Lung microvascular endothelial cell (primary cell): ENCODE results near the gene RIMBP2. TPM values are rescaled to one million over a fixed set of nuclear protein-coding genes. Genes with fewer than 3 reads are reported as not detected.

Experiments
- DNase-seq, 2 donors: peaks; one replicate each; pipeline versions ENCODE4 v3.0.0 to v3.0.0-alpha.2; 2010; ENCODE audit warnings: low read depth in 2 of 2
- total RNA-seq: library from RNA; depleted of rRNA; stranded (reverse); fragments of >200 nt; gene quantifications from 2 replicates; pipeline ENCODE4 v1.2.1, GENCODE V29; 2014

The RIMBP2 gene
- total RNA-seq, 1 donor from 2014 or later: not detected

DNA sequence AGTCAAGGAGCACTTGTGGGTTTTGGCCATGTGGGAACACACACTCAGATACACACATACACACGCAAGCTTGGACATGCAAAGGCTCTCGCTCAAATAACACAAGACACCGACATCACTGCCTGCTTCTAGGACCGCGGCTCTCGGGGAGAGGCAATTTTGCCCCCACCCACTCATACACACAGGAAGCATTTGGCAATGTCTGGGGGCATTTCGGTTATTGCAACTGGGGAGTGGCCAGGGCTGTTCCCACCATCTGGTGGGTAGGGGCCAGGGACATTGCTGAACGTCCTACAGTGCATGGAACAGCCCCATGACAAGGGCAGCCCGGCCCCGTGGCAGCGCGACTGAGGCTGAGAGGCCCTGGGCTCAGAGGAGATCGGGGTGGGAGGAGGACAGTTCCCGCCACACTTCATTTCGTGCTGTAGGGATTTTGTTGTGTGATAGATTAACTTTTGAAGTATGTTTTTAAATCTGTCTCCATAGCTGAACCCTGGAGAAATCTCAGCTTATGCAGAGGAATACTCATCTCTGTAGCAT, 35.6 kb downstream of the RIMBP2 start:
- DNase-seq: no peak

DNA sequence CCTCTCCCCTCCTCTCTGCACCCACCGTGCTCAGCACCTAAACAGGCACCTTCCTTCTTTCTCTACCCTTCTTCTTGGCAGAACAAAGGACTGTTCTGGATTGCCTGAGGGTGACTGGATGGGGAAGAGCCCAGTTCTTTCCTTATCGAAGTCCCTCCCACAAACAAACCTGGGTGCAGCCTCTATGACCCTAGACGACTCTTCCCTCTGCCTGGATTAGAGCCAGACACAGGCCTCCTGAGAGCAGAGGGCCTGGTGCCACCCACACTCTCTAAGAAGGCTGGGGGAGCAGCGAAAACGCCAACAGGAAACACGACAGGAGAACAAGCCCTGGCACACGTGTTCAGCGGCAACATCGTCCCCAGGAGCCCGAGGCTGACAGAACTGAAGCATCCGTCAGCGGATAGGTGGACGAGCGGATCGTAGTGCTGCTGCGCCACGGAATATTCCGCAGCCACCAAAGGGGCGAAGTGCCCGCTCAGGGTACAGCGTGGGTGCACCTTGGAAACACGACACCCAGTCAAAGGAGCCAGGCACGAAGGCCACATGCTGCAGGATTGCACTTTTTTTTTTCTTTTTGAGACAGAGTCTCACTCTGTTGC, 38.0 kb downstream of the RIMBP2 start:
- no peak for DNase-seq

DNA sequence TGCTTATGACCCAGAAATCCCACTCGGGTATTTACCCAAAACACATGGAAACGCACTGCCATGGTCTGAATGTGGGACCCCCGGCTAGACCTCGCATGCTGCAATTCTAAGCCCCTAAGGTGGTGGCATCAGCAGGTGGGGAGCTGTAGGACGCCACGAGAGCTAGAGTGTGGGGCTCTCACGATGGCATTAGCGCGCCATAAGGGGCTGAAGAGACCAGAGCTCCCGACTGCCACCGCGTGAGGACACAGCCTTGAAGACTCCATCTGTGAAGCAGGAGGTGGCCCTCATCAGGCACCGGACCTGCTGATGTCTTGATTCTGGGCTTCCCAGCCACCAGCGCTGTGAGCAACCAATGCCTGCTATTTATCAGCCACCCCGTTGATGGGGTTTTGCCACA, 40.3 kb downstream of the RIMBP2 start:
- DNase-seq: no peak

DNA sequence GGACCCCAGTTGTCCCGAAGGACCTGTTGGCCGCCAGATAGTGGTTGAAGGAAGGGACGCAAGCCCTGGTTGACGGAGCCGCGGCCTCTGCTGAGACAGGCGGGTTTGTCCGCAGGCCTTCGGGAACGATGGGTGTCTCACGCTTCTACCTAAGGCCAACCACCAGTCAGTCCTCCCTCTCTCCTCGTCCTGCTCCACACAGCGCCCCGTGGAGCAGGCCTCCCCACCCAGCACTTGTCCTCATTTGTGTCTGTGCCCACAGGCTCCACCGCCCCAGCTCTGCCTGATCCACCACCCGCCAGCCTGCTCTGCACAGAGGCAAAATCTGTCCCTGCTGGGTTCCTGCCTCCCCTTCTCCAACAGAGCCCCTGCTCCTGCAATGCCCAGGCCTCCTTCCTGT, 41.0 kb downstream of the RIMBP2 start:
- no peak for DNase-seq

DNA sequence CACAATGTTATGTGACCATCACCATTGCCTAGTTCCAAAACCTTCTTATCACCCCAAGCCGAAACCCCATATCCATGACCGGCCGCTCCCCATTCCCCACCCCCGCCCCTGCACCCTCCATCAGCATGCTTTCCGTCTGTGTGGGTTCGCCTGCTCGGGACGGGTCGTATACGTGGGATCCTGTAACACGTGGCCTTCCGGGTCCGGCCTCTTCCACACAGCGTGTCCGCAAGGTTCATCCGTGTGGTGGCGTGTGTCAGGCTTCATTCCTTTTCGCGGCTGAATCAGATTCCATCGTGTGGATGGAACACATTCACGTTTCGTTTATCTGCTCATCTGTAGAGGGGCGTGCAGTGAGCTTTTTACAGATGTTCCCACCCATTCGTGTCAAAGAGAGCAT, 41.4 kb downstream of the RIMBP2 start:
- DNase-seq: no peak

DNA sequence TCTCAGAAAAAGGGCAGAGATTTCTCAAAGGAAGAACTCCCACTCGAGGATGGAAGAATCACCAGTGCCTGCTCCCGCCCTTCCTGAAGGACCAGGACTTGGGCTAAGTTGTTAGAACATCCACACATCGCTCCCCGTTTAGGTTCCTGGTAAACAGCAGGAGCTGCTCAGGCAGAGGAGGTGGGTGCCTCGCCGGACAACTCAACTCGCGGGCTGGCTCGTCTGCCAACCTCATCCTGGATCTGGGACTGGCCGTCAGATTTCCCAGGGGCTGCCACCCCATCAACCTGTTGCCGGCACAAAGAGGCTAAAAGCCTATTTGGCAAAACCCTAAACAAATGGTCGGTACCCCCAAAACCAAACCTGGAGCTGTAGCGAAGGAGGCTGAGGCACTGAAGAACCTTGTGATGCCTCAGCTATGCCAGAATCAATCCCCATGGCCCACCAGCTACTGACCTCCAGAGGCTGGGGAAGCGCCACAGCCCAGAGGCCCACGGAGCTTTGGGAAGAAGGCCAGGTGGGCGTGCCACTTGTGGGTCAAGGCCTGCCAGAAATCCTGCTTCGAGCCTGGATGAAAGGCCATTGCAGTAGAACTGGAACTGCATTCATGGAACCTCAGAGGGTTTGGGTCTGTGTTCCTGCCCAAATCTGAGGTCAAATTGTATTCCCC, 42.9 kb downstream of the RIMBP2 start:
- DNase-seq: no peak

DNA sequence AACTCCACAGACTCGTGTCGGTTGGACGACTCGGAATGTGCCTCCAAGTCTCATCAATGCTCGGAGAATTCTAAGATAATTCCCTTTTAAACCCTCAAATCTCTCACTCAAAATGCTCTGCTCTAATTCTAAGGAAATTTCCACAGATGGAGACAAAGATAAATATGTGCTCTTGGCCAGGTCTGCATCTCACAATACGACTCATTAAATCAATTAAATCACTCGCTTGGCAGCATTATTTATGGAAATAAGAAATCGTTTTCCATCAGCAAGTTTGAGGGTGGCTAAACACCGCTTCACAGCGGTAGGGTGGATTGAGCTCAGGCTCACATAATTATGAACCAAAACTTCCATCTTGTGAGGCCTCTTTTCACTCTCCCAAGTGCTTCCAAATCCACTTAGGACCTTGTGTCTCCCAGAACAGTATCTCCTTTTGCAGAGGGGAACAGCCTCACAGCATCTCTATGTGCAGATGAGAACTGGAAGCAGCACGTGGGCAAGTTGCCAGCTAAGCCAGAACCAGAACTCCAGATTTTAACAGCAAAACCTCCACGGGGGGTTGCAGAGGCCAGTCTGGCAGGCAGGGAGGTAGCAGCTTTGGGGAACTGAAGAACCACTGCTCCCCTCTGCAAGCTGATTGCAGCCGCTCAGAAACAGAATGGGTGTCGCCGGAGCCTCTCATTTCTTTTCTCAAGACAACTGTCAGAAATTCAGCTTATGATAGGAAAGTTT, 43.8 kb downstream of the RIMBP2 start:
- no peak for DNase-seq

DNA sequence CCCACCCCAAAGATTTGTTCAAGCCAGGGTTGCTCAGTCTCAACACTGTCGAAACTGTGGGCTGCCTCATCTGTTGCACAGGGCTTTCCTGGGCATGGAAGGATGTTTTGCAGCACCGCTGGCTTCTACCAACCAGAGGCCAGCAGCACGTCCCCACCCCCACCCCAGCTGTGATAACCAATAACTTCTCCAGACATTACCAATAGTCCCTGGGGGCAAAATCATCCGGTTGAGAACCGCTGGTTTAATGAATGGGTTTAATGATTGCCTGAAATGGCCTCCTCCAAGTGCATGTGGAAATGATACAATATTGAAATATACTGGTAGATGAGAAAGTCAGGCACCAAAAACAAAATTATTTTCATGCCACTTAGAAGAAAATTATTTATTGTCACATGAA, 44.5 kb downstream of the RIMBP2 start:
- DNase-seq: no peak

DNA sequence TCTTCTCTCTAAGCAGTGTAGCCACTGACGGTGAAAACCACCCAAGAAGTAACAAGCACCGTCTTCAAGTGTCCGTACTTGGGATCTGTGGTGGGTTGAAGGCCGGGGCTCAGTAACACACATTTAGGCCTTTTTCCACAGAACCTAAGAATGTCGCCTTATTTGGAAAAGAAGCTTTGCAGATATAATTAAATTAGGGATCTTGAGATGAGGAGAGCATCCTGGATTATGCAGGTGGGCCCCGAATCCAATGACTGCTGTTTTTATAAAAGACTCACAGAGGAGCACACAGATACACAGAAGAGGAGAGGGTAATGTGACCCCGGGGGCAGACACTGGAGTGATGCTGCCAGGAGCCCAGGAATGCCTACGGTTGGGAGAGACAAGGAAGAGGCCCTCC, 46.3 kb downstream of the RIMBP2 start:
- no peak for DNase-seq

DNA sequence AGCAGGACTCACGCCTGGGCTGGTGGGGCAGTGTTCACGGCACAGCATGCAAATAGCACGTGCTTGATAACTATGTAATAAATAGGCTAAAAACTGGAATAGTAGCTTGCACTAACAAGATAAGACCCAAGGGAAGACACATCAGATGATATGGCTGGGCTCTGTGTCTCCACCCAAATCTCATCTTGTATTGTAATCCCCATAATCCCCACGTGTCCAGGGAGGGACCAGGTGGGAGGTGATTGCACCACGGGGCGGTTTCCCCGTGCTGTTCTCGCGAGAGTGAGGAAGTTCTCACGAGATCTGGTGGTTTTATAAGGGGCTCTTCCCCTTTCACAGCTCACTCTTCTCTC, 46.9 kb downstream of the RIMBP2 start:
- no peak for DNase-seq

DNA sequence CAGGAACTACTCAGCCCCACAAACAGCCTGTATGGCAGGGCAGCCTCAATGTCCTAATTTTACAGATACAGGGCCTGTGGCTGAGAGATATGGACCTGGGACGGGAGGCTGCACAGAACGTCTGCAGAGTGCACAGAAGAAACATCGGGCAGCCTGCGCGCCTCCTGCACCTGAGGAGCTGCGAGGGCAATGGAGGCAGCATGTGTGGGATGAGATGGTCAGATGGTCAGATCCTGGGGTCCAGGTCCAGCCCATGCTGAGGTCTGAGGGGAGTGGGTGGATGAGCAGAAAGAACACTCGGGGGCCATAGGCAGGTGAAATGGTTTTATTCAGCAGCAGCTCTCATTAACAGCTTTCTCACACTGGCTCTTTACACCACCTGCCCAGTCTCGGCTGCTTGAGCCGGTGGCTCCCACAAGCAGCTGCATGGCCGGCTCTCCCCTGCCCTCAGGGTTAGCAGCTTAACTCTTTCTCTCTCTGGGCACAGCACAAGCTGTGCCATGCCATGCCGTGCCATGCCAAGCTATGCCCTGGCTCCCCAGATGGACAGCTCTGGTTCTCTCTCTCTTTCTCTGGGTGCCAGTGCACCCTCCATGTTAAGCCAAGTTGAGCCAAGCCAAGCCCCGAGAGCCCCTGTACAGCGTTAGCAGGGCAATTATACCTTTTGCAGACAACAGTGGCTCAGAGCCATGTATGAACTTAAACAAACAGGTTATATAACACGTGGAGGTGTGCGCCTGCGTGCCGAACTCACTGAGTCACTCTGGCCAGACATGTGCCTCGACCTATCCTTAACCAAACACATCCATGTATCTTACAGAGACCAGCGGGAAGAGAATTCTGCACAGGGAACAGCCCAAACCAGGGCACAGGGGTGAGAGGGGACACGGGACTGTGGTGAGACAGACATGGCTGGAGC, 47.6 kb downstream of the RIMBP2 start:
- DNase-seq: no peak

DNA sequence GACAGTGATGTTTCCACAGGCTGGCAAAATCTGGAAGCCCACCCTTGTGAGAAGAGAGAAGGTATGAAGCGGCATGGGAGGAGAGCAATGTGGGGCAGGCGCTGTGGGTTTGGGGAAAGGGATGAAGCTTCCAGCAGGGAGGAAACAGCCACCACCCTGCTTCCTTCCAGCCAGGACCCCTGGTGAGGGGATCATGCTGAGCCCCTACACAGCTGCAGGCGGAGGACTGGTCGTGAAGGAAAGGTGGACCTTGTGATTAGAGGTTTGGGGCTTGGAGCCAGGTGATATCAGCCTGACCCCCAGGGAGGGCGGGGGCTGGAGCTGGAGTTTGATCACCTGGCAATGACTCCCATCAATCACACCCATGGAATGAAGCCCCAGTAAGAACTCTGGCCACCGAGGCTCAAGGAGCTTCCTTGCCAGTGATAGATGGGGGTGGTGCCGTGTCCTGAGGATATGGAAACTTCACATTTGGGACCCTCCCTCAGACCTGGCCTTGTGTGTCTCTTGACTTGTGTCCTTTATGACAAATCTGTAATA, 48.6 kb downstream of the RIMBP2 start:
- no peak for DNase-seq

DNA sequence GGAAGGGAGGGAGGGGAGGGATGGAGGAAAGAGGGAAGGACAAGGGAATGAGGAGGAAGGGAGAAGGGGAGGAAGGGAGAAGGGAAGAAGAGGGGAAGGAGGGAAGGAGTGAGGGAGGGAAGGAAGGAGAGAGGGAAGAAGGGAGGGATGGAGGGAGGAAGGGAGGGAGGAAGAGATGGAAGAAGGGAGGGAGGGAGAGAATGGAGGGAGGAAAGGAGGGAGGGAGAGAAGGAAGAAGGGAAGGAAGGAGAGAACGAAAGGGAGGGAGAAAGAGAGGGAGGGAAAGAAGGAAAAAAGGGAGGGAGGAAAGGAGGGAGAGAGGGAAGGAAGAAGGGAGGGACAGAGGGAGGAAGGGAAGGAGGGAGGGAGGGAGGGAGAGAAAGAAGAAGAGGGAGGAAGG, 49.5 kb downstream of the RIMBP2 start:
- DNase-seq: no peak

DNA sequence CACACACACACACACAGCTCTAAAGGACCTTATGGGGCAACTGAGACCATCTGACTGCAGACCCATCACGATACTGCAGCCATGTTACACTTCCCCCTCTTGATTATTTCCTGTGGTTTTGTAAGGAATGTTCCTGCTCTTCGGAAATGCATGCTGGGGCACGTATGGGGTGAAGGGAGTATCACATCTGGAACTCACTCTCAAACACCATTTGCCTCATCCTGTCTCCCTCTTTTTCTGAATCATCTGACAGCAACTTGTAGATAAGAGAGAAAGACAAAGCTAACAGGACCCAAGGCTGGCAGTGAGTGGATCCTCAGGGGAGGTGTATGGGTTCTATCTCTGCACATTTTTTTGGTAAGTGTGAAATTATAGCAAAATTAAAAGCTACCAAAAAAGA, 50.3 kb downstream of the RIMBP2 start:
- DNase-seq: no peak

DNA sequence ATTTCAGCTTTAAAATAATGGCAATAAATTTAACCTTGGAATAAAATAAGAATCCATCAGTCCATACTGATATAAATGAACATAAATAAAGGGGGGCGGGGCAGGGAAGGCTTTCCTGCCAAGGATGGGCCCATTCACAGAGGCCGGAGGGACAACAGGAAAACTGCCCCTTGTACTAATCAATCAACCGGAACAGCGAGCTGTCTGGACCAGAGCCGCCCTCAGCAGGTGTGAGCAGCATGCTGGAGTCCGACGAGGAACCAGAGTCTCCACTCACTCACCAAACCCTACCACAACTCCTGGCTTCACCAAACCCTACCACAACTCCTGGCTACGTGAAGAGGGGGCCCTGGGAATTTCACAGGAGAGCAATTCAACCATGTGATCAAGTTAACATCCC, 51.3 kb downstream of the RIMBP2 start:
- DNase-seq: no peak

DNA sequence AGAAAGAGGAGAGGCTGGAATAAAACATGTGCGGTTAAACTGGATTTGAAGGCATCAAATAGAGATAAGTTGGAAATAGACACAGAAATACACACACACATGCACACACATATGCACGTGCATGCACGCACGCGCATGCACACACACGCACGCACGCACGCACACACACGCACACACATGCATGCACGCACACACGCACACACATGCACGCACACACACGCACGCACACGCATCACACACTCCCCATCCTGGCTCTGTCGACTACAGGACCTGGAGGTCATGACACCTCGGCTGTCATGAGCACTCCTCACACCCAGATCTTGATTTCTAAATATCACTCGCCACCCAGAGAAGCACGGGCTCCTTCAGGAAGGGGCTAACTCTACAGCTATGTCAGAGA, 51.8 kb downstream of the RIMBP2 start:
- no peak for DNase-seq

DNA sequence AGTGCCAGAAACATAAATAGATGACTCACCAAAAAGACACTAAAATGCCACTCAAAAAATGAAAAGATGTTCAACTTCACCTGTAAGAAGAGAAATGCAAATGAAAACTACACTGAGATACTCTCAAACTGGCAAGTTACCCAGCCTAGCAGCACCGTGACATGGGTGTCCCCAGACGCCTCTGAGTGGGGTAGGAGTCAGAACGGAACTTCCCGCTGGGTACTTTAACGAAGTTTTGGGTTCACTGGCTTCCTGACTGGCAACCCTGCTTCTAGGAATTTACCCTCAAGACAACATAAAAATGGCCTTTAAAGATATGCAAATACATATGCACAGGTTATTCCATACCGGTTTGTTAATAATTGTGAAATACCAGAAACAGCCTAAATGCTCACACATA, 52.6 kb downstream of the RIMBP2 start:
- DNase-seq: no peak

DNA sequence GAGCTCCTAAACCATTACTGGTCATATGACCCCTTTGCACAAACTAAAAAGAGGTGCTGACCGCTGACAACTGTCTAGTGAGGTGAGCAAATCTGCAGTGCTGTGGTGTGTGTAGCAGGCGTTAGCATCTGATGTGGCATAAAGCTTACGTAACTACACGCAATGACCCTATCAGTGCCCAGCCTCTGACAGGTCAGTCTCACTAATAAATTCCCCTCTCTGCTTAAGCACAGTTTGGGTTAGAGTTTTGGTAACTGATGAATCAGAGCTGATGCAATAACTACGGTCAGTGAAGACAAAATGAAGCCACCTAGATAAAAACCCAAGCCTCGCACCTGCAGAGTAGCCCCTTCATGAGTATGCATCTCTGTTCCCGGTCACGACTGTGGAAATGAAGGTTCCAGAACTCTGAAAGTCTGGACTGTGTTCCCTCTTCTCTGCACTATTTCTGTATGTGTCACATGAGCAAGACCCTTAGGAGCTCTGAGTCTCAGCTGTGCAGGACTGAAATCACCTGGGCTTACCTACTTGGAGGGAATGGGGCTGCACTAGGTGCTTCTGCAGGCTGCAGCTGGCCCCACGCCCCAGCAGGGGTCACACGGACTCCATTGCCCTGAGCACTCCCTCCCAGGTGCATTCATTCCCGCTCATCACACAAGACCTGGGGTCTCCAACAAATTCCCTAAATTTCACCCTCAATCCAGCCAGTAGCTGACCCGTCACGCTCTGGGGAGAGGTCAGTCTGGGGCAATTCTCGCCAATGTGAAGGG, 54.4 kb downstream of the RIMBP2 start:
- no peak for DNase-seq

DNA sequence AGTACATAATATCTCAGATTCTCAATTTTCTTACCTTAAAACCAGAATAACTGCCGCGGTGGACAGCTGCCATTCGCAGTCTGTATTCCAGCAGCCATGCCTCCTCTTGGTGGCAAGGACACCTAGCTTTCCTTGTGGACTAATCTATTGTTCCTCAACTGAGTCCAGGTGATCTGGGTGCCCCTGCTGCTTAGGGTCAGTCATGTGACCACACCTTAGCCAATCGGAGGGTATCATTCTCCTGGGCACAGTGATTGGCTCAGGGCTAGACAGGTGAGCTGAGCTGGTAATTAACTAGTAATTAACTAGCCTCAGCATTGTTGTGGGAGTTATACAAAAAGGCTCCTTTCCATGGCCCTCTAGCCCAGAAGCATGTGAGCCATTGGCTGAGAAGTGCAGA, 55.0 kb downstream of the RIMBP2 start:
- no peak for DNase-seq

DNA sequence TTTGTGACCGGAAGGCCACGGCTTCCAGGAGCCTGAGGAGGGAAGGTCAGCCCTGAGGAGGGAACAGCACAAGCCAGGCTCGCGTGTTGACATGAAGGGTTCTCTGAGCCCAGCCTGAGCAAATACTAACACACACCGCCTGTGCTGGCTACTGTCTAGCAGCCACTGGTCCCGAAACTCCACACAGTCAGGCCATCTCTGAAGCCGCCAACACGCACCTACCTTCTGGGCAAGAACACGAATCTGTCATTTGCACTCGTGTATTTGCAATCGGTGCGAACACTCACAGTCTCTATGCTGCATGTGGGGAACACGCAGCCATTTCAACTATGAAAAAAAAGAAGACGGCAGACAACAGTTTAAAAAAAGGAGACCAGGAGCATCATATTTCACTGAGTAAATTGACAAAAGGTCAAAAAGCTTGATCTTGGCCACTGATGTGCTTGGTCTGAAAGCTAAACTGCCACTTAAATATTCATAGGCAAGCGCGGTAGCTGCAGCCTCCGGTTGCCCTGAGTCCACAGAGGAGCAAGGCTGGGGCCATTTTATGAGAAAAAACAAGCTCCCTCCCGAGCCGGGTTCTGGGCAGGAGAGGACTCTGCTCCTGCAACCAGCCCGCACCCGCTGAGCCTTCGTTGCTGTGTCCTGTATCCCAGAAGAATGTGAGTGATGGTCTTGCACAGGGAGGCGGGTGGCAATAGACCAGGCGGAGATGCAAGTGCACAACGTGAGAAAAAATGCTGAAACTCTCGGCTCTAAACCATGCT, 57.8 kb downstream of the RIMBP2 start:
- DNase-seq: no peak
